HG02840 (cell line): ENCODE data around the gene INSIG2.
A peak's percentile ranks its signal among the peaks of the same experiment; 100 is the strongest.

Source experiments
- ATAC-seq: cut with Tn5 transposase; IDR thresholded peaks from one replicate; pipeline ENCODE4 v1.9.1; 2021; ENCODE audit warnings: mild to moderate bottlenecking, moderate library complexity, moderate number of reproducible peaks; ENCODE audit not compliant: unreplicated experiment, low FRiP score

INSIG2 gene

GRCh38 chr2:118097657-118098056 lies 9.4 kb downstream of the INSIG2 start:
- ATAC-seq = no peak

- ATAC-seq = no peak
These were observed 10.2 kb downstream of the INSIG2 start for GRCh38 chr2:118098307-118099030.

DNA sequence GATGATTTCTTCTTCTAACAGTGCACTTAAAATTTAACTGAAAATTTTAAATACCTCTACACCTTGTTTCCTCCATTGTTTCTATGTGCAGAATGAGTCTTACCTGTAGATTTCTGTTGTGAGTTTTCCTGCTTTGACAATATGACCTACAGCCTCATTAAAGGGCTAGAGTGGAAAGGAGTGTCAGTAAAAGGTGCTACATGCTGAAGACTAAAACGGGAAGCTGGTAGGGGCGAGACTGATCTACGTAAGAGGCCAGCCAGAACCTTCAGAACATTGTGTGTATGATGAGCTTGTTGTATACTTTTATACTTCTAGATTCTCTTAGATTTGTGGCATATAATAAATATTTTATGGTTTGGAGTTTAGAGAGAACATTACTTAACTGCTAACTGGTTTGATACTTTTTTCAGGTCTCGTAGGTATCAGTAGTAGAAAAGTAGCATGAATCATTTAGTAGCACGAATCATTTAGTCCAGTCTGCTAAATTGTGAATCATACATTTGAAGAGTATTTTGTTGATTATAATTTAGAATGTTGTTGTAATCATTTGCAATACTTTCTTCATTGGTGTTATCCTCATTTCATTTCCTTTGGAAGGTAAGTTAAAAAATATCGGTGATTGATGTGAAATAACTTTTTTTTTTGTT lies 14.3 kb downstream of the INSIG2 start:
- ATAC-seq = no peak

- peak; percentile 98 for ATAC-seq
These were observed 16.0 kb downstream of the INSIG2 start for GRCh38 chr2:118103951-118104940.

GRCh38 chr2:118105497-118105896 lies 17.2 kb downstream of the INSIG2 start:
- no peak for ATAC-seq

GRCh38 chr2:118106926-118107325 lies 18.7 kb downstream of the INSIG2 start:
- no peak for ATAC-seq

- ATAC-seq = no peak
These were observed 22.0 kb downstream of the INSIG2 start for GRCh38 chr2:118110310-118110709.

DNA sequence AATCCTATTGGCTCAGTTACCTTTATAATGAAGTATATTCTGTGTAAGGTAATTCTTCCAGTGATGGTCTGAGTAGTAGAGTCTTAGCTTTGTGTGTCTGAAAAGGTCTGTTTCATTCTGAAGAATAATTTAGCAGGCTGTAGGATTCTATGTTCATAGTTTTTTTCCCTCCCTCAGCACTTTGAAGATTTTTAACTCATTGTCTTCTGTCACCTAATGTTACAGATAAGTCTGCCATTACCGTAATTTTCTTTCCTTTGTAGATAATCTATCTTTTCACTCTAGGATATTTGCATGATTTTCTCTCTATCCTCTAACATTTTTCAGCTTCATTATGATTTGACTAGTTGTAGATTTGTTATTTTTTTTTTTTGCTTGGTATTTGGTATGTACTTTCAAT lies 22.7 kb downstream of the INSIG2 start:
- no peak for ATAC-seq

DNA sequence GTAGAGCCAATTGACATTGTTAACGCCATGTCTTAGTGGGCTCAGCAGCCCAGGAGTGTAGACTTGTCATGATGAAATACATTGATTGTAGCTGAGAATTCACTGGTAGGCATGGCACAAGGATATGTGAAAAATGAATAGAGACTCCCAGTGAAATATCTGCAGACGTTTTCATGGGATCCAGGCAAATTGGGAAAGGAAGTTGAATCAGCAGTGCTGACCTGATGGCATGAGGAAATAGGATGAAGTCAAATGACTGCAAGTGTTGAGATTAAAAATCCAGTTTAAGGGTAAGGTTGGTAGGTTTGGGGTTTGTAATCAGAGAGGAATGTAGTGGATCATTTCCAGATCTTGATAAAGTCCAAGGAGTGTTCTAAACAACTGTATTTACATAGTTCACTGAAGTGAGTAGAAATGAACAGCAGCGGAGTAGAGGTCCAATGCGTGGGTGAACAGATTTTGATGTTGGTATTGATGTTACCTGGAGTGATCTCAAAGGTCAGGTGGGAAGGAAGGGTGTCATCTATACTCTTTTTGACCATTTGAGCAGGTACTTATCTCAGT lies 24.6 kb downstream of the INSIG2 start:
- ATAC-seq = no peak

DNA sequence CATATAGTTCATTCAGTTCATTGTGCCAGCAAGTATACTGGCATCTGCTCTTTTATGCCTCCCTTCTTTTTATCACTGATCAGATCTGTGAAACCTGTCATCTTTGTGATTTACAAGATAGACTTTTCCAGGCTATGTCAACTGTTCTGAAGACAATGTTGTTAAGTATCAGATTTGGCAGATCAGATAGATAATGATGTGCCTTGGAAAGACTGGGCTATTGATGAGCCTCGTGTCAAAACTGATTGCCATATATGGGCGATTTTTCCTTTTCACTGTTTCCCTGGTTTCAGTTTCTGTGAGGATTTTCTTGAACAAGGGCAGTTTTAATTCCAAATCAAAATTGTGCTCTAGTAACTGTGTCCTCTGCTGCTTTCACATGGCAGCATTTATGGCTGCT lies 26.6 kb downstream of the INSIG2 start:
- no peak for ATAC-seq

DNA sequence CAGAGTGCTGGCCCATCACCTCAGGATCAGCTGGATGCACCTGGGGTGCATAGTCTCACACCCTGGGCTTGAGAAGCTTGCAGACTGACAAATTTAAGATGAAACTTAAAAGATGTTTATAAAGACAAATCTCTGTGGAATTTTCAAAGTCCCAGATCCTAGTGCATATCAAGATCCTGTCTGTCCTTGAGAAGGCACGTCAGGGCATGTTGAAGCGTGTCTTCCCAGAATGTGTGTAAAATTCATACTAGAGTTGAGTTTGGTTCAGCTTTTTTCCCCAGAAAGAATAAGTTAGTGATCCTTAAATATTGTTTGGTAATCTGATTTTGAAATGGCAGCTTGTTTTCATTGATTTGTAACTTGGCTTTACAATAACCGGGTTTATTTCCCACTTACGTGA lies 27.5 kb downstream of the INSIG2 start:
- ATAC-seq = no peak

DNA sequence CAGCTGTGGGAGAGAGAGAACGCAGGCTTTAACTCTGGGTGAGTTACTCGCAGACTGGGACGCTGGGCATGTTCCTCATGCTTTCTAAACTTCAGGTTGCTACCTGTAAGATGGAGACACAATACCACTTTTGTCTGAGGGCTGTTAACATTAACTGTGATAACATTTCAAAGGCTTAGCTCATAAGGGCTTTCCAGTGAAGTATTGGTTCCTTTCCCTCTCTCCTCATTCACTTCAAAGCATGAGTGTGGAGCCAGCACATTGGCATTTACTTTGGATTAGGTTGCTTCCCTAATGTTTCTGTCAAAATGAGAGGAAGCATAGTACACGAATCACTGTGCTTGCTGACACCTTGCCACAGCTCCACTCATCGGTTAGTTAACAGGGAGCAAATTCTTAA lies 30.2 kb downstream of the INSIG2 start:
- ATAC-seq = no peak

DNA sequence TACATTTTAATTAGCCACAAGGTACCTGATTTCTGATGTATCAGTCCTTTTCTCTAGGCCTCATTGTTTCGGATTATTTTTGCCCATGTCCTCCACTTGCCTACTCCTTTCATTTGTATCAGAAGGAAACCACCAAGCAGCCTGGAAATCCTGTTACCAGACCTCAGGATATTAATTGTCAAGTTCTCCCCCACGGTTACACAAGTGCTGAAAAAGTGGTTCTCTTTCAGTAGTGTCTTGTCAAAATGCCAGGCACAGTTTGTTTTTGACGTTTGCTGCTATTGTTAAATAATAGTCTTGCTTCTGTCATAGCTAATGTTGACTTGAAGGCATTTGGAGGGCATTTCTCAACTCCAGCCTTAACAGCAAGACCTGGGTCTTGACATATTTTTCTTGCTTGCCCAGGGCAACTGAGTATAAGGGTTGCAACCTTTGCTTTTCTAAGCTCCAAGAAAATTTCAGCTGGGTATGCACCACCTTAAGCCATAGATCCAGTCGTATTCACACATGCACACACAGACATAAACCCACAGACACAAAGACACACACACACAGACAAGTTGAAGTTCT lies 31.0 kb downstream of the INSIG2 start:
- no peak for ATAC-seq

DNA sequence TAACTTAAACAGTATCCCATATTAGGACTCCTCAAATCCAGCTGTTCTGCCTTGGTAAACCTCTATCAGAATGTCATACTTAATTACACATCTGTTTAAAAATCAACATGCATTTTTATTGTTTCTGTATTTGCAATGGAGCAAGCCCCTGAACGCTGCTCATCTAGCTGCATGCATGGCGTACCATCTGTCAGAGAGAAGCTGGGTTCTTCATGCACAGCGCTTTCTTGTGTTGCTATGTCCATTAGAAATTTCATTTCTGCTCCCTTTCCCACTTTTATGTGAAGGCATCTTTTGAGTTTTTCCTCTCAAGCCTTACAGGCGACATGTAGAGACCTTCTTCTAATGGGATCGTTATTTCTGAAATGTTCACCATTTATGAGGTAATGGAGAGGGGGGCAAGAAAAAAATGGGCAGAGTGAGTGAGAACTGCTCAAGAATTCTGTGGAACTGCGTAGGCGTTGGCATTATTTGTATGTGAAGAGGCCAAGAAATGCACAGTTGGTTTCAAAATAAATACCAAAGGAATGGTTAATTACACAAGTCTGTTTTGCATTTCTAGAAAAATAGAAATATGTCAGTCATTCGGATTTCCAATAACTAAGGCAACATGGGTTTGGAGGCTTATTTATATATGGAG lies 31.6 kb downstream of the INSIG2 start:
- no peak for ATAC-seq

DNA sequence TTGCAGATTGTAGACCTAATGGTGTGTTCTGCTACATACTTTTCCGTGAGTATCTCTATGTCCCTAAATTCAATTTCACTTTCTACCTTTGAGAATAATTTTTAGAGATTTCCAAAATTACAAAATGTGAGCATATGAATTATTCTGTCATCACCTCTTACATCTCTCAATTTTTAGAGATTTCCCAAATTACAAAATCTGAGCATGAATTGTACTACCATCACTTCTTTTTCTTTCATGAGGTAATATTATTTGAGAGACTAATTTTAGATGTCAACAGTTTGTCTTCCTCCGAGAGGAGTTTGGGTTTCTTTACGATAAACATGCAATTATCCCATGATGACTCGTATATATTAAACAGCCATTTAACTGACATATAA lies 32.1 kb downstream of the INSIG2 start:
- no peak for ATAC-seq

DNA sequence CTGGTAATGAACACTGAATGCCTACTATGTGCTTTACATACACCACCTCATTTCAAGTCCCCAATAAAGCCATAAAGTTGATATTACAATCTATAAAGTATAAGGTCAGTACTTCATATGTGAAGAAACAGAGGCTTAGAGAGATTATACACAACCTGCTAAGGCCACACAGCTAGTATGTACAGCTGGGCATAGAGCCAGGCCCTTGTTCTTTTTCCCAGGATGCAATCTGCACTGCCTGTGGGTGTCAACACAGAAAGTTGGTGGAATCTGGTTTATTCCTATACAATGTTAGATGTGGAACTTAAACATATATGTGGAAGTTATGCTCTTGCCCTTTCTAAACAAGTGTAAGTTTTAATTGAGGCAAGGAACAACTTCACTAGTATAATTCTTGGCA lies 32.8 kb downstream of the INSIG2 start:
- no peak for ATAC-seq

GRCh38 chr2:118121986-118122524 lies 33.8 kb downstream of the INSIG2 start:
- no peak for ATAC-seq

- peak; percentile 83 for ATAC-seq
These were observed 34.5 kb downstream of the INSIG2 start for GRCh38 chr2:118122594-118123281.

GRCh38 chr2:118123561-118124232 lies 35.4 kb downstream of the INSIG2 start:
- no peak for ATAC-seq
